Activated CD4-positive, alpha-beta T cell treated with anti-CD3 and anti-CD28 coated beads, Interleukin-2, amount 50 U/mL, for 24 hours (primary cell): ENCODE results near the gene LRP2BP.
"Not testable (repeated sequence)": the region's sequence is repeated elsewhere in the genome, so short reads cannot be mapped to it uniquely, and the experiment has no call there.

ENCODE experiments used
- DNase-seq, 2 donors: peaks; one replicate each; pipeline ENCODE4 v3.0.0-alpha.2; 2020; ENCODE audit warnings: low read depth in 1 of 2, low spot score in 1 of 2

Gene LRP2BP

GRCh38 chr4:185362570-185362969 is 33.2 kb downstream of the LRP2BP start:
- DNase-seq: not testable (repeated sequence)

- no peak for DNase-seq
Observed at GRCh38 chr4:185361872-185362271, 33.9 kb downstream of the LRP2BP start.

- DNase-seq: no peak
Observed at GRCh38 chr4:185359767-185360446, 35.8 kb downstream of the LRP2BP start.

- DNase-seq: no peak
Observed at GRCh38 chr4:185358959-185359358, 36.8 kb downstream of the LRP2BP start.

- DNase-seq: no peak
Observed at GRCh38 chr4:185358514-185358913, 37.2 kb downstream of the LRP2BP start.

GRCh38 chr4:185357733-185358440 is 37.8 kb downstream of the LRP2BP start:
- DNase-seq: no peak

GRCh38 chr4:185357211-185357610 is 38.5 kb downstream of the LRP2BP start:
- no peak for DNase-seq

GRCh38 chr4:185352741-185353140 is 43.0 kb downstream of the LRP2BP start:
- no peak for DNase-seq

- no peak for DNase-seq
Observed at GRCh38 chr4:185352202-185352601, 43.5 kb downstream of the LRP2BP start.

GRCh38 chr4:185351691-185352090 is 44.0 kb downstream of the LRP2BP start:
- no peak for DNase-seq

GRCh38 chr4:185346975-185347601 is 48.6 kb downstream of the LRP2BP start:
- DNase-seq: no peak

GRCh38 chr4:185344743-185345538 is 50.8 kb downstream of the LRP2BP start:
- no peak for DNase-seq

- no peak for DNase-seq
Observed at GRCh38 chr4:185343726-185344581, 51.8 kb downstream of the LRP2BP start.

GRCh38 chr4:185341841-185342240 is 53.9 kb downstream of the LRP2BP start:
- no peak for DNase-seq

- no peak for DNase-seq
Observed at GRCh38 chr4:185341377-185341776, 54.3 kb downstream of the LRP2BP start.

GRCh38 chr4:185339941-185340340 is 55.8 kb downstream of the LRP2BP start:
- no peak for DNase-seq

GRCh38 chr4:185335579-185335978 is 60.1 kb downstream of the LRP2BP start:
- no peak for DNase-seq

- DNase-seq: no peak
Observed at GRCh38 chr4:185334326-185334725, 61.4 kb downstream of the LRP2BP start.

- DNase-seq: no peak
Observed at GRCh38 chr4:185332575-185333464, 62.9 kb downstream of the LRP2BP start.
